ENCODE measurements around the gene NLGN1. TPM values are rescaled to one million over a fixed set of nuclear protein-coding genes. Genes with fewer than 3 reads are reported as not detected.
A peak's percentile ranks its signal among the peaks of the same experiment; 100 is the strongest.
"Not testable (repeated sequence)": the region's sequence is repeated elsewhere in the genome, so short reads cannot be mapped to it uniquely, and the experiment has no call there.

Gene NLGN1
- 0.11 and 0.17 TPM in 2 replicates for polyA plus RNA-seq (2013)

DNA sequence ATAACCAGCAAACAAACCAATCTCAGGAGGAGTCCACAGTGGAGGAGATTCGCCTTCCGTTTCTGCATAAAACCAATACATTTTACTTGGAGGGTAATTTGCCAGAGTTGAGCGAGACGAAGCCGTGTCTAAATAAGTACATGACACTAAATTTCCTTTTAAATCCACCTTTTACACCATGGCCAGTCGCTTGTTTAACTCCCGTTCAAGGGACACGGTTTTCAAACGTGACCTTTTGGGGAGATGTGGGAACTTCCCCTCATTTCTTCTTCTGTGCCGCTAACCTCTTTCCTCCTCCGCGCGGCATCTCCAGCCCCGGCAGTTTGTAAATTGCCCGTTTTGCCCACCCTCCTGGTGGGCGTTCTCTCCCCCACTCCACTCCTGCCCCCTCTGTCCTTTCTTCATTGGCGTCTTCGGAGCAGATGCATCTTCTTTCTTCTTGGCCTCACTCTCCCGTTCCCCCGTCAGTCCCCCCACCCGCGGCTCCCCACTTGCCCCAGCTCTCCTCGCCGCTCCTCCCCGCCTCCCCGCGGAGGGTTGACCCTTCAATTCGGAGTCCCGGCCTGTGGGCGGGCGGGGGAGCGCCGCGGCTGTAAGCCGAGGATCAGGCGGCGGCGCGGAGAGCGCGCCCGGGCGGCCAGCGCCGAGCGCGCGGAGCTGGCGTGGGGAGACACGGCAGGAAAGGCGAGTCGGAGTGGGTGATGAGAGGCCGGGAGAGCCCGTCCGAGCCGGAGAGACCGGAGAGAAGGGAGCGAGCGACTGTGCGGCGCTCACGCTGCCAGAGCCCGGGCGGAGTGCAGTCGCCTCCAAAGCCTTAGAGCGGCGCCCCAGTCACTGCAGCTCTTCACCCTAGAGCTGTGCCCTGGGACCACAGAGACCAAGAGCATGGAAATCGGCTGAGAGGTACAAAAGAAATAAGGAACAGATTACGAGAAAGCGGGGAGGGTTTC lies at the start of gene NLGN1:
NLGN1 (plus strand) TSS at position 584 of the 950 bp plus-strand sequence.
- Histone ChIP-seq H2BK5ac (ENCODE audit: low read depth, low read length, poor library complexity) (no peak within 1 kb of the TSS), H2BK12ac (ENCODE audit: low read length) (no peak within 1 kb of the TSS)

DNA sequence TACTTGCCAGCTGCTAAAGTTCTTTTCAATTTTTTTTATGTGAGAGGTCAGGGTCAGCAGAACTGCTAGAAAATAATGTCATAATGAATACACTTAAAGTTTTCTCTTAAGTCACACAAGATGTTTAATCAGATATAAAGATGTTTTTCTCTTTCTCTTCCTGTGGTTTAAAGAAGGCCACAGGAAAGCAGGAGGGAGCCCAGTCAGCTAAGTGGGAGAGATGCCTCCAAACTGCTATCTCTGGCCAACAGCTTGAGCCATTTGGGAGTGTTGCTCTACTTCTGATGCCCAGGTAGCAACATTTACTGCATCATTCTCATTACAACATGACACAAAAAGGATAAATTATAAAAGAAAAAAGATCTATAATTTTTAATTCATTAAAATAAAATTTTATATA lies 45.7 kb upstream of the NLGN1 start:
- Histone ChIP-seq H3K4me3 (ENCODE audit: low read depth, low read length) (no peak overlapping the region), H3K36me3 (ENCODE audit: control insufficient read depth in 1 of 2, insufficient read depth in 2 of 2, low read length in 2 of 2) (no peaks in the 10 kb centered on the region), H2BK5ac (ENCODE audit: low read depth, low read length, poor library complexity) (no peak overlapping the region), H4K12ac (ENCODE audit: low read depth, low read length) (no peak overlapping the region), H3K14ac (ENCODE audit: low read length) (no peak overlapping the region), H2BK12ac (ENCODE audit: low read length) (no peak overlapping the region), H3K4me1 (ENCODE audit: control insufficient read depth in 1 of 2, insufficient read depth in 2 of 2, low read length in 2 of 2) (no peaks in the 10 kb centered on the region), H3K27me3 (ENCODE audit: insufficient read depth, low read length) (no peaks in the 10 kb centered on the region), H3K79me1 (ENCODE audit: low read length) (no peaks in the 10 kb centered on the region), H3K9me3 (ENCODE audit: insufficient read depth, low read depth, low read length) (no peaks in the 10 kb centered on the region), H3K9ac (ENCODE audit: low read length) (no peak overlapping the region), H3K79me2 (ENCODE audit: control insufficient read depth, insufficient read depth, low read length, poor library complexity) (no peaks in the 10 kb centered on the region), H3K4ac (ENCODE audit: low read depth, low read length) (no peak overlapping the region), H2AFZ (ENCODE audit: insufficient read depth, low read length, poor library complexity) (no peak overlapping the region), H2AK5ac (ENCODE audit: low read length) (no peak overlapping the region), H3K27ac (ENCODE audit: low read depth, low read length) (no peak overlapping the region), H3K18ac (ENCODE audit: low read length) (no peak overlapping the region), H2BK120ac (ENCODE audit: insufficient read depth, low read length, poor library complexity) (no peak overlapping the region), H4K8ac (ENCODE audit: low read depth, low read length) (no peak overlapping the region), H3K23ac (ENCODE audit: low read length) (no peak overlapping the region), H3K4me2 (ENCODE audit: low read length) (no peak overlapping the region), H4K91ac (ENCODE audit: low read depth, low read length) (no peak overlapping the region)
- DNase-seq, result no peak

More for the DNA sequence above, at the start of gene NLGN1:
- H2BK120ac ChIP-seq (ENCODE audit: insufficient read depth, low read length, poor library complexity), result no peak within 1 kb of the TSS
- H3K4me3 ChIP-seq (ENCODE audit: low read depth, low read length), result peak within 1 kb of the TSS; percentile 74
- peak within 1 kb of the TSS; percentile 1 for H3K9ac ChIP-seq (ENCODE audit: low read length)
- no peaks in the 10 kb centered on the region for H3K36me3 ChIP-seq (ENCODE audit: control insufficient read depth in 1 of 2, insufficient read depth in 2 of 2, low read length in 2 of 2)
- H2AK5ac ChIP-seq (ENCODE audit: low read length), result no peak within 1 kb of the TSS
- peak within 1 kb of the TSS; percentile 97 for H3K4me2 ChIP-seq (ENCODE audit: low read length)
- H3K27ac ChIP-seq (ENCODE audit: low read depth, low read length), result no peak within 1 kb of the TSS
- H3K18ac ChIP-seq (ENCODE audit: low read length), result no peak within 1 kb of the TSS
- H2AFZ ChIP-seq (ENCODE audit: insufficient read depth, low read length, poor library complexity), result peak within 1 kb of the TSS; percentile 17
- H3K4ac ChIP-seq (ENCODE audit: low read depth, low read length), result no peak within 1 kb of the TSS
- peaks cover 2 to 7% of the 10 kb centered on the region in 2 experiments for H3K4me1 ChIP-seq (ENCODE audit: control insufficient read depth in 1 of 2, insufficient read depth in 2 of 2, low read length in 2 of 2)
- H3K23ac ChIP-seq (ENCODE audit: low read length), result no peak within 1 kb of the TSS
- no peak within 1 kb of the TSS for H3K14ac ChIP-seq (ENCODE audit: low read length)
- H3K9me3 ChIP-seq (ENCODE audit: insufficient read depth, low read depth, low read length), result no peaks in the 10 kb centered on the region
- DNase-seq, result peak; percentile 38 to 48
- H3K27me3 ChIP-seq (ENCODE audit: insufficient read depth, low read length), result peaks cover 8% of the 10 kb centered on the region
- H4K91ac ChIP-seq (ENCODE audit: low read depth, low read length), result no peak within 1 kb of the TSS
- H4K8ac ChIP-seq (ENCODE audit: low read depth, low read length), result no peak within 1 kb of the TSS
- no peak within 1 kb of the TSS for H4K12ac ChIP-seq (ENCODE audit: low read depth, low read length)
- H3K79me2 ChIP-seq (ENCODE audit: control insufficient read depth, insufficient read depth, low read length, poor library complexity), result no peaks in the 10 kb centered on the region
- no peaks in the 10 kb centered on the region for H3K79me1 ChIP-seq (ENCODE audit: low read length)
- no CpG with 5 or more reads among the region's 70 CpGs for WGBS (ENCODE audit: extremely low coverage, insufficient coverage, insufficient read length)

DNA sequence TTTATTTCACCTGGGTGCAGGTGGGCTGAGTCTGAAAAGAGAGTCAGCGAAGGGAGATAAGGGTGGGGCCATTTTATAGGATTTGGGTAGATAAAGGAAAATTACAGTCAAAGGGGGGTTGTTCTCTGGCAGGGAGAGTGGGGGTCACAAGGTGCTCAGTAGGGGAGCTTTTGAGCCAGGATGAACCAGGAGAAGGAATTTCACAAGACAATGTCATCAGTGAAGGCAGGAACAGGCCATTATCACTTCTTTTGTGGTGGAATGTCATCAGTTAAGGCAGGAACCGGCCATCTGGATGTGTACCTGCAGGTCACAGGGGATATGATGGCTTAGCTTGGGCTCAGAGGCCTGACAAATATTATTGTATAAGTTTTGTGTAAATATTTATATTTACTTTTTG lies 44.4 kb upstream of the NLGN1 start:
- not testable (repeated sequence) for H4K8ac ChIP-seq (ENCODE audit: low read depth, low read length); H2BK120ac ChIP-seq (ENCODE audit: insufficient read depth, low read length, poor library complexity); H2AK5ac ChIP-seq (ENCODE audit: low read length); H2BK5ac ChIP-seq (ENCODE audit: low read depth, low read length, poor library complexity); H4K91ac ChIP-seq (ENCODE audit: low read depth, low read length); H4K12ac ChIP-seq (ENCODE audit: low read depth, low read length); H3K9ac ChIP-seq (ENCODE audit: low read length); H3K18ac ChIP-seq (ENCODE audit: low read length); H3K4ac ChIP-seq (ENCODE audit: low read depth, low read length); DNase-seq; H3K9me3 ChIP-seq (ENCODE audit: insufficient read depth, low read depth, low read length); H3K79me1 ChIP-seq (ENCODE audit: low read length); H3K23ac ChIP-seq (ENCODE audit: low read length); H2BK12ac ChIP-seq (ENCODE audit: low read length); H3K79me2 ChIP-seq (ENCODE audit: control insufficient read depth, insufficient read depth, low read length, poor library complexity); H3K27me3 ChIP-seq (ENCODE audit: insufficient read depth, low read length); H3K4me1 ChIP-seq (ENCODE audit: control insufficient read depth in 1 of 2, insufficient read depth in 2 of 2, low read length in 2 of 2); H3K4me3 ChIP-seq (ENCODE audit: low read depth, low read length); H3K14ac ChIP-seq (ENCODE audit: low read length); H3K36me3 ChIP-seq (ENCODE audit: control insufficient read depth in 1 of 2, insufficient read depth in 2 of 2, low read length in 2 of 2); H2AFZ ChIP-seq (ENCODE audit: insufficient read depth, low read length, poor library complexity); H3K4me2 ChIP-seq (ENCODE audit: low read length); H3K27ac ChIP-seq (ENCODE audit: low read depth, low read length)
- no CpG with 5 or more reads among the region's 2 CpGs for WGBS (ENCODE audit: extremely low coverage, insufficient coverage, insufficient read length)

DNA sequence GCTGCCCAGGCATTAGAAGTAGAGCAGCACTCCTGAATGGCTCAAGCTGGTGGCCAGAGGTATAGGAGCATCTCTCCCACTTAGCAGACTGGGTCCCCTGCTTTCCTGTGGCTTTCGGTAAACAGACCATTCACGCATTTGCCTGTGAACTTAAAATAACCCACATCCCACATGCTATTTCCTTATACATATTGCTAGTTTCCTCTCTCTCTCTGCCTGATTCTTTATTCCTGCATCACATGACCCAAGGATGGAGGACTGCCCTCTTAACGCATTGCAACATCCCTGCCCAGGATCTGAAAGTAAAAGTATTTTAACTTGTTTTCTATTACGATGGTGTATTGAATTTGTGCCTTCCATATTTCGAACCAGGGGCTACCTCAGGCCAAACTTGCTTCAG lies 43.4 kb upstream of the NLGN1 start:
- DNase-seq, result no peak
- H2AFZ ChIP-seq (ENCODE audit: insufficient read depth, low read length, poor library complexity), result no peak overlapping the region
- no CpG with 5 or more reads among the region's 5 CpGs for WGBS (ENCODE audit: extremely low coverage, insufficient coverage, insufficient read length)
- no peaks in the 10 kb centered on the region for H3K27me3 ChIP-seq (ENCODE audit: insufficient read depth, low read length)
- no peak overlapping the region for H3K4ac ChIP-seq (ENCODE audit: low read depth, low read length)
- no peaks in the 10 kb centered on the region for H3K9me3 ChIP-seq (ENCODE audit: insufficient read depth, low read depth, low read length)
- no peak overlapping the region for H2BK120ac ChIP-seq (ENCODE audit: insufficient read depth, low read length, poor library complexity)
- no peak overlapping the region for H4K91ac ChIP-seq (ENCODE audit: low read depth, low read length)
- H2AK5ac ChIP-seq (ENCODE audit: low read length), result no peak overlapping the region
- H3K36me3 ChIP-seq (ENCODE audit: control insufficient read depth in 1 of 2, insufficient read depth in 2 of 2, low read length in 2 of 2), result no peaks in the 10 kb centered on the region
- no peak overlapping the region for H4K8ac ChIP-seq (ENCODE audit: low read depth, low read length)
- no peak overlapping the region for H3K4me3 ChIP-seq (ENCODE audit: low read depth, low read length)
- H2BK5ac ChIP-seq (ENCODE audit: low read depth, low read length, poor library complexity), result no peak overlapping the region
- H3K79me1 ChIP-seq (ENCODE audit: low read length), result no peaks in the 10 kb centered on the region
- no peak overlapping the region for H3K9ac ChIP-seq (ENCODE audit: low read length)
- no peak overlapping the region for H3K27ac ChIP-seq (ENCODE audit: low read depth, low read length)
- no peaks in the 10 kb centered on the region for H3K4me1 ChIP-seq (ENCODE audit: control insufficient read depth in 1 of 2, insufficient read depth in 2 of 2, low read length in 2 of 2)
- no peaks in the 10 kb centered on the region for H3K79me2 ChIP-seq (ENCODE audit: control insufficient read depth, insufficient read depth, low read length, poor library complexity)
- no peak overlapping the region for H3K4me2 ChIP-seq (ENCODE audit: low read length)
- no peak overlapping the region for H3K23ac ChIP-seq (ENCODE audit: low read length)
- H3K14ac ChIP-seq (ENCODE audit: low read length), result no peak overlapping the region
- H3K18ac ChIP-seq (ENCODE audit: low read length), result no peak overlapping the region
- H4K12ac ChIP-seq (ENCODE audit: low read depth, low read length), result no peak overlapping the region
- no peak overlapping the region for H2BK12ac ChIP-seq (ENCODE audit: low read length)
